HG03103 (cell line): Measurements from ENCODE around the gene SMTNL2.
"Not testable (repeated sequence)": the region's sequence is repeated elsewhere in the genome, so short reads cannot be mapped to it uniquely, and the experiment has no call there.

Source experiments
- ATAC-seq: cut with Tn5 transposase; IDR thresholded peaks from one replicate; pipeline ENCODE4 v1.9.1; 2021; ENCODE audit warnings: low read depth; ENCODE audit not compliant: unreplicated experiment

The SMTNL2 gene

DNA sequence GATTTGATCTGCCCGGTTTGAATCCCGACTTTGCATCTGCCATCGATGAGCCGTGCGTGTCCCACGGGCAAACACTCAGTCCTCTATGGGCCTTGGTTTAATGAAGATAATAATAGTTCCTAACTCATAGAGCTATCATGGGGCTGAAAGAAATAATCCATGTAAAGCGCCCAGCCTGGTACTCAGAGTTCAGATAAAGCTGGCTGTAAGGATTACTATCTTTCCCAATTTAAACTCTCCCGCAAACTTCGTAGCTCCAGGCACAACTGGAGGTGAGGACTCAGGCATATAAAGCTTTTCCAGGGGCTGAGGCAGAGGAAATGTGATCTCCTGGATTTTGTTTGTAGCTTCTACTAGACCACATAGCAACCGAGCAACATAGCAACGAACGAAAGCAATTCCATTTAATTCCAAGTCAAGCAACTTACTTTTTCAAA, 40.9 kb downstream of the SMTNL2 start:
- no peak for ATAC-seq

DNA sequence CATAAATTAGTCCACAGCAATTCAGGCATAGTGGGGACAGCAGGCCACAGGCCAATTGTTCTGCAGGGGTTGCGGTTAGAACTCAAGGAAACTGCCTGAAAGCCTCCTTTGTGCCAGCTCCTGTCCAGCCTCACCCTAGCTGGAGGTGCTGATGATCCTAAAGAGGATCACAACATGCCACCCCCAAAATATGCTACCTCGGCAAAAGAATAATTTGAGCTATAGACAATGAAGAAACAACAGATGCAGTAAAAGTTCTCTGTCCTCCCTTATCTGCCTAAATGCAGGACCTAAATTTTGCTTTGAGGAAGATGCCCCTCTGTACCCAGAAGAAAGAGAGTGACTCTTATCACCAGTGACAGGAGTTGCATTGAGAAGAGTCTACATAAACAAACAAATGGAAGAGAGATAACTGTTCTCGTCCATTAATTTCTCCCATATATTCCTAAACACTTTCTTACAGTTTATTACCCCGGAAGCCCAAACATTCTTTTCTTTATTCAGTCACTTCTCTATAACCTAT, 42.5 kb downstream of the SMTNL2 start:
- ATAC-seq: no peak

- no peak for ATAC-seq
Observed at GRCh38 chr17:4631431-4631830, 47.1 kb downstream of the SMTNL2 start.

- ATAC-seq: no peak
Observed at GRCh38 chr17:4631836-4632580, 47.7 kb downstream of the SMTNL2 start.

- no peak for ATAC-seq
Observed at GRCh38 chr17:4632581-4632920, 48.2 kb downstream of the SMTNL2 start.

DNA sequence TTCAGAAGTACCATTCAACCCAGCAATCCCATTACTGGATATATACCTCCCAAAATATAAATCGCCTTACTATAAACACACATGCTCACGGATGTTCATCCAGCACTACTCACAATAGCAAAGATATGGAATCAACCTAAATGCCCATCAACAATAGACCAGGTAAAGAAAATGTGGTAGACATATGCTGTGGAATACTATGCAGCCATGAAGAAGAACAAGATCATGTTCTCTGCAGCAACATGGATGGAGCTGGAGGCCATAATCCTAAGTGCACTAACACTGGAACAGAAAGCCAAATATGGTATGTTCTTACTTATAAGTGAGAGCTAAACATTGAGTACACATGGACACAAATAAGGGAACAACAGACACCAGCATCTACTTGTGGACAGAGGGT, 49.3 kb downstream of the SMTNL2 start:
- no peak for ATAC-seq

DNA sequence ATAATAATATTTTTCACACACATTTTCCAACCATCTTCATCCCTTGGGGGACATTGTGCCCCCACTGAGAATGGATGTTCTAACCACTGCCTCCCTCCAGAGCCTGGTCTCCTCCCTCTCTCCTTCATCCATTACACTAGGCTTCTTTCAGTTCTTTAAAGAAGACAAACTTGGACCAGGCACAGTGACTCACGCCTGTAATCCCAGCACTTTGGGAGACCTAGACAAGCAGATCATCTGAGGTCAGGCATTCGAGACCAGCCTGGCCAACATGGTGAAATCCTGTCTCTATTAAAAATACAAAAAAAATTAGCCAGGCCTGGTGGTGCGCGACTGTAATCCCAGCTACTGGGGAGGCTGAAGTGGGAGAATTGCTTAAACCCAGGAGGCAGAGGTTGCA, 50.6 kb downstream of the SMTNL2 start:
- ATAC-seq: no peak

GRCh38 chr17:4635823-4636375, 51.6 kb downstream of the SMTNL2 start:
- ATAC-seq: peak; percentile 66

DNA sequence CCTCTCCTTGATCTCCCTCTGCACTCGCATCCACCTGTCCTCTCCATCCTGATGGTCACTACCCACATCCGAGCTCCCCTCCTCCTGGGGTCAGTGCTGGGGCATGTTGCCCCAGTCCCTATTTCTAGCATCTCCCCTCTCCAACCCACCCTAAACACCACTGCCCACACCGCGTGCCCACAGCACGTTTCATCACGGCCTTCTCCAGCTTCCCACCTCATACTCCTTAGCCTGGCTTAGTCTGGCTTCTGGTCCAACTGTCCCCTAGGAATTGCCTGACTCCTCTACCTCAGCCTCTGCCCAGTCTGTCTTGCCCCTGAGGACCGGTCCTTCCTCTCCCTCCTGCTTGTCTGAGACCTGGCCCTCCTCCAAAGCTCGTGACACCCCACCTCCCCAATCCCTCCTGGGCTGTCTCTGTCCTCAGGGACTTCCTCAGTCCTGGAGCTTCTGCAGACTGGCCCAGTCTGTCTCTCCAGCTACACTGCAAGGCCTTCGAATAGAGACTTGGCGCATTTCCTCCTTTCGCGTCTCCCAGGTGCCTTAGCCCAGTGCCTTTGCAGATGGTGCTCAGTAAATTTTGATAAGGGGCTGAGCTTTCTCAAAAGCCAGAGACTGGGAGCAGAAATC, 52.3 kb downstream of the SMTNL2 start:
- no peak for ATAC-seq

DNA sequence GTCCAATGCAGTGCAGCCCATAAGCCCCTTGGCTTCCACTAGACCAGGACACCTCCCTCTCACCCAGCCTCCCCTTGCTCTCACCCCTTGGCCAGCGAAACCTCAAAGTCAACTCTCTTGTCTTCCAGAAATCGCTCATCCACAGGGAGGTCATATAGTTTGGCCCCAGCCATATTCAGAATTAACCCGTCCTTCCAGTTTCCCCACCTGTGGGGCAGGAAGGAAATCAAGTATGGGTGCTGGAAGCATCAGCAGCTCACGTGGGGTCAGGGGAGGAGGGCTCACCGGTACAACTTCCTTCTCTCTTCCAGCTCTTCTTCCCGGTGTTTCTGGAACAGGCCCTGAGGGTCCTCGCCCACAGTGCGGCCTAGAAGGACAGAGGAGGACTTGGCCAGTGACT, 54.4 kb downstream of the SMTNL2 start:
- ATAC-seq: not testable (repeated sequence)

- not testable (repeated sequence) for ATAC-seq
Observed at GRCh38 chr17:4639301-4640059, 55.2 kb downstream of the SMTNL2 start.

GRCh38 chr17:4640569-4641188, 56.4 kb downstream of the SMTNL2 start:
- not testable (repeated sequence) for ATAC-seq

DNA sequence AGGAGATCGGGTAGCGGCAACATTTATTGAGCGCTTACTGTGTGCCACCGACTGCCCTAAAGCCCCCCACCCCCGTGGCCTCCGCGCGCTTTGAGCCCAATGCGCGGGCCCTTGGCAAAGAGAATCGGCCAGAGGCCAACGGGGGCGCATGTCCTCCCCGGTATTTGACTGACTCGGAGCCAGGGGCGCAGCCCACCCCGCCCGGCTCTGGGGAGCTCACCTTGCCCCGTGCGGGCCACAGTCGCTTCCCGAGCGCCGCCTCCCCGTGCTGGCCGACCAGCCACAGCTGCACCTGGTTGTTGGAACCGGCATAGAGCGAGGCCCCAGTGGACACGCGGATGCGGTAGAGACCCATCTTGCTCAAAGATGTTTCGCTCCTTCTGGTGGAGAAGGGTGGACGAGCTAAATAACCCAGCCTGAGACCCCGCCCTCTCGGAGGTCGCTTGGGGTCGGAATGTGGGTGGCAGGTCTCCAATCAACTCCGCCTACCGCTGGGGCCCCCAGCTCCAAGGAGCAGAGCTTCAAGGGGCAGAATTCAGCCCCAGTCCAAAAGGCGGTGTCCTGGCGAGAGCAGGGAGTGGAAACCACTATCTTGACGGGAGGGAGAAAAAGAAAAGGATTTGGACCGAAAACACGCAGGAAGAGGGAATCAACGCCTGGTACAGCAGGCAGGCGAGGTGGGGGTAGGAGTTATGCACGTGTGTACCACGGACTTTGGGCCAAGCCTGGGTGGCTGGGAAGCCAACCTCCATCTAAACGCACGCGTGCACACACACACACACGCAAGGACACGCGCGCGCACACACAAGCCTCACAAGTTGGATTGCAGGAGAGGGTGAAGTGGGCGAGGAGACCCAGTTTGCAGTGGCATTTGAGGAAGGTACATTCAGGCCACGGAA, 57.2 kb downstream of the SMTNL2 start, which contains the start of gene ALOX15:
Gene ALOX15, minus strand, starts transcription at position 382 of the 899 bp plus-strand sequence. Its CDS starts 27 bp downstream, at position 355.
- no peak for ATAC-seq

GRCh38 chr17:4642286-4642685, 58.0 kb downstream of the SMTNL2 start:
- no peak for ATAC-seq

- no peak for ATAC-seq
Observed at GRCh38 chr17:4643676-4644075, 59.3 kb downstream of the SMTNL2 start.

DNA sequence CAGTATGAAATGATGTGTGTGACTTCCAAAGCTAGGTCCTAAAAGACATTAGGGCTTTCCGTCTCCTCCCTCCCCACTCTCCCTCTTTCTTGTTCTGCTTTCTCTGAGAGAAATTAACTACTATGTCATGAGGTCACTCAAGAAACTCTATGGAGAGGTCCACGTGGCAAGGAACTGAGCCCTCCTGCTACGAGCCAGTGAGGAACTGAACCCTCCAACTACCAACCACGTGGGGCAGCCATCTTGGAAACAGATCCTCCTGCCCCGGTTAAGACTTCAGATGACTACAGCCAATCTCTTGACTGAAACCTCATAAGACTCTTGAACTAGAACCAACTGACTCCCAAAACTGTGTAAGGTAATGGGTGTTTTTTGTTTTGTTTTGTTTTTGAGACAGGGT, 61.3 kb downstream of the SMTNL2 start:
- ATAC-seq: no peak

DNA sequence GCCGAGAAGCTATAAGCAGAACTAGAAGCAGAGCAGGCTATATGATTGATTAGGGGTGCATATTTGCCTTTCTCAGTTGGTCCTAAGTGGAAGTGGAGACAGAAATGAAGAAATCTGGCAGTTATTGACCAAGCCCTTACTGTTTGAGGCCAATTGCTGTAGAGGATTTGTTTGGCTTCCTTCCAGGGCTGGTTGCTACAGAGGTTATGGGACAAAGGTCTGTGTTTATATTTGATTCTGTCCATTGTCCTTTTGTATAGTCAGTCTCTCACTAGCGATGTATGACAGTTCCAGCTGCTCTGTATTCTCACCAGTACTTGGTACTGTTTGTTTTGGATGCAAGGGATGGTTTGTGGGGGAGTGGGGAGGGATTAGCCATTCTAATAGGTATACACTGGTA, 64.4 kb downstream of the SMTNL2 start:
- ATAC-seq: no peak

GRCh38 chr17:4652997-4653396, 68.7 kb downstream of the SMTNL2 start:
- no peak for ATAC-seq

GRCh38 chr17:4655933-4656332, 71.6 kb downstream of the SMTNL2 start:
- ATAC-seq: not testable (repeated sequence)
